DOHH2 (cell line): Measurements from ENCODE around the gene PKNOX1.

ENCODE experiments used
- EZH2phosphoT487 ChIP-seq: fragments of 200-600 bp; sonication (generic); IDR thresholded peaks from 2 replicates; pipeline ENCODE4 v1.6.1; 2017; ENCODE audit warnings: borderline replicate concordance, mild to moderate bottlenecking, antibody characterized with exemption, low read length, moderate library complexity, mixed read lengths
- TF ChIP-seq, protein P1 (sequence below): fragments of 200-600 bp; sonication (generic); IDR thresholded peaks from one replicate; pipeline ENCODE4 v1.5.1; 2014; ENCODE audit warnings: antibody characterized with exemption, mild to moderate bottlenecking, low read depth, low read length; ENCODE audit not compliant: poor library complexity, severe bottlenecking

- TF ChIP-seq, protein P1, sequence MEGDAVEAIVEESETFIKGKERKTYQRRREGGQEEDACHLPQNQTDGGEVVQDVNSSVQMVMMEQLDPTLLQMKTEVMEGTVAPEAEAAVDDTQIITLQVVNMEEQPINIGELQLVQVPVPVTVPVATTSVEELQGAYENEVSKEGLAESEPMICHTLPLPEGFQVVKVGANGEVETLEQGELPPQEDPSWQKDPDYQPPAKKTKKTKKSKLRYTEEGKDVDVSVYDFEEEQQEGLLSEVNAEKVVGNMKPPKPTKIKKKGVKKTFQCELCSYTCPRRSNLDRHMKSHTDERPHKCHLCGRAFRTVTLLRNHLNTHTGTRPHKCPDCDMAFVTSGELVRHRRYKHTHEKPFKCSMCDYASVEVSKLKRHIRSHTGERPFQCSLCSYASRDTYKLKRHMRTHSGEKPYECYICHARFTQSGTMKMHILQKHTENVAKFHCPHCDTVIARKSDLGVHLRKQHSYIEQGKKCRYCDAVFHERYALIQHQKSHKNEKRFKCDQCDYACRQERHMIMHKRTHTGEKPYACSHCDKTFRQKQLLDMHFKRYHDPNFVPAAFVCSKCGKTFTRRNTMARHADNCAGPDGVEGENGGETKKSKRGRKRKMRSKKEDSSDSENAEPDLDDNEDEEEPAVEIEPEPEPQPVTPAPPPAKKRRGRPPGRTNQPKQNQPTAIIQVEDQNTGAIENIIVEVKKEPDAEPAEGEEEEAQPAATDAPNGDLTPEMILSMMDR, result no peak
- no peak for TF ChIP-seq EZH2phosphoT487
Measured at GRCh38 chr21:43027846-43028731, 53.7 kb downstream of the PKNOX1 start.
